Suprapubic skin (tissue), 4 donors: Measurements from ENCODE around the gene SDS. TPM values are rescaled to one million over a fixed set of nuclear protein-coding genes. Genes with fewer than 3 reads are reported as not detected.

ENCODE experiments used
- DNase-seq, 2 donors: peaks; one replicate each; pipeline ENCODE4 v3.0.0-alpha.2; 2019; ENCODE audit warnings: low spot score in 2 of 2
- H3K27ac ChIP-seq: fragments of 200-600 bp; sonication (generic); one replicate; pipeline ENCODE4 v1.5.1; 2019
- H3K27me3 ChIP-seq: fragments of 200-600 bp; sonication (generic); one replicate; pipeline ENCODE4 v1.5.1; 2019
- H3K36me3 ChIP-seq: fragments of 200-600 bp; sonication (generic); one replicate; pipeline ENCODE4 v1.5.1; 2019
- H3K4me1 ChIP-seq: fragments of 200-600 bp; sonication (generic); one replicate; pipeline ENCODE4 v1.5.1; 2019
- H3K4me3 ChIP-seq: fragments of 200-600 bp; sonication (generic); one replicate; pipeline ENCODE4 v1.5.1; 2019; ENCODE audit warnings: mild to moderate bottlenecking
- H3K9me3 ChIP-seq: fragments of 200-600 bp; sonication (generic); one replicate; pipeline ENCODE4 v1.5.1; 2019
- EP300 ChIP-seq: sonication (generic); formaldehyde crosslinking; IDR thresholded peaks from one replicate; pipeline ENCODE4 v1.6.1; 2017; ENCODE audit warnings: antibody characterized with exemption
- POLR2A ChIP-seq, 2 donors: fragments of 450-650 bp; IDR thresholded peaks; one replicate each; pipeline ENCODE4 v1.6.1; 2017; ENCODE audit warnings: antibody characterized with exemption in 2 of 2, mild to moderate bottlenecking in 2 of 2, moderate library complexity in 2 of 2
- POLR2AphosphoS5 ChIP-seq, 3 donors: sonication (generic); formaldehyde crosslinking; IDR thresholded peaks; one replicate each; pipeline ENCODE4 v1.6.1; 2017; ENCODE audit warnings: antibody characterized with exemption in 3 of 3
- WGBS: methylation state at CpG from one replicate; pipeline ENCODE4 v1.1.5; 2018; 5-methylcytosine and 5-hydroxymethylcytosine counted together
- total RNA-seq, 4 donors: library from RNA; depleted of rRNA; stranded (reverse); fragments of >200 nt; gene quantifications; one replicate each; pipeline ENCODE4 v1.1.0, GENCODE V29; 2016
- TF ChIP-seq, protein P1 (sequence below), 2 donors: fragments of 200-600 bp in 1 of 2; fragments of 450-650 bp in 1 of 2; sonication (generic) in 1 of 2; IDR thresholded peaks; one replicate each; pipeline ENCODE4 v1.5.1; 2016 to 2019; ENCODE audit warnings: antibody characterized with exemption in 2 of 2, mild to moderate bottlenecking in 1 of 2, moderate library complexity in 1 of 2

SDS gene
- total RNA-seq, 4 donors from 2014 or later, result 2.7 TPM; not detected in 3

DNA sequence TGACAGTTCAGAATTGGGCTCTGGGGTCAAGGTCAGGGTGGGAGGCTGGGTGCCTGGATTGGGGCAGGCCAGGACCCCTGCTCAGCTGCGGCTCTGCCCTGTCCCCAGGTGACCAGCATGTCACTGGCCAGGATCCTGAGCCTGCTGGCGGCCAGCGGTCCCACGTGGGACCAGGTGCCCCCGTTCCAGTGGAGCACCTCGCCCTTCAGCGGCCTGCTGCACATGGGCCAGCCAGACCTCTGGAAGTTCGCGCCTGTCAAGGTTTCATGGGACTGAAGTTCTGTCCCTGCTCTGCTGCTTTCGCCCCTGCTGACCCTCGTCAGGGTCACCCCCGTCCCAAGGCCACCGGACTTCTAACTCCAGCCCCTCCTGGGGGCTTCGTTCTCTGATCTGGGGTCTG is 15.3 kb downstream of the SDS start:
- 96% methylated on average over 12 of the region's 14 CpGs for WGBS
- Histone ChIP-seq H3K27ac (no peak overlapping the region), H3K36me3 (peaks cover 81% of the 10 kb centered on the region), H3K4me1 (no peaks in the 10 kb centered on the region), H3K27me3 (no peaks in the 10 kb centered on the region), H3K9me3 (no peaks in the 10 kb centered on the region), H3K4me3 (no peak overlapping the region)
- TF ChIP-seq, protein P1, sequence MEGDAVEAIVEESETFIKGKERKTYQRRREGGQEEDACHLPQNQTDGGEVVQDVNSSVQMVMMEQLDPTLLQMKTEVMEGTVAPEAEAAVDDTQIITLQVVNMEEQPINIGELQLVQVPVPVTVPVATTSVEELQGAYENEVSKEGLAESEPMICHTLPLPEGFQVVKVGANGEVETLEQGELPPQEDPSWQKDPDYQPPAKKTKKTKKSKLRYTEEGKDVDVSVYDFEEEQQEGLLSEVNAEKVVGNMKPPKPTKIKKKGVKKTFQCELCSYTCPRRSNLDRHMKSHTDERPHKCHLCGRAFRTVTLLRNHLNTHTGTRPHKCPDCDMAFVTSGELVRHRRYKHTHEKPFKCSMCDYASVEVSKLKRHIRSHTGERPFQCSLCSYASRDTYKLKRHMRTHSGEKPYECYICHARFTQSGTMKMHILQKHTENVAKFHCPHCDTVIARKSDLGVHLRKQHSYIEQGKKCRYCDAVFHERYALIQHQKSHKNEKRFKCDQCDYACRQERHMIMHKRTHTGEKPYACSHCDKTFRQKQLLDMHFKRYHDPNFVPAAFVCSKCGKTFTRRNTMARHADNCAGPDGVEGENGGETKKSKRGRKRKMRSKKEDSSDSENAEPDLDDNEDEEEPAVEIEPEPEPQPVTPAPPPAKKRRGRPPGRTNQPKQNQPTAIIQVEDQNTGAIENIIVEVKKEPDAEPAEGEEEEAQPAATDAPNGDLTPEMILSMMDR (IDR thresholded peaks at IDR 0.05), result no peak
- TF ChIP-seq POLR2A (IDR thresholded peaks at IDR 0.05) (no peak), EP300 (no peak), POLR2AphosphoS5 (IDR thresholded peaks at IDR 0.05) (no peak)
- no peak for DNase-seq

DNA sequence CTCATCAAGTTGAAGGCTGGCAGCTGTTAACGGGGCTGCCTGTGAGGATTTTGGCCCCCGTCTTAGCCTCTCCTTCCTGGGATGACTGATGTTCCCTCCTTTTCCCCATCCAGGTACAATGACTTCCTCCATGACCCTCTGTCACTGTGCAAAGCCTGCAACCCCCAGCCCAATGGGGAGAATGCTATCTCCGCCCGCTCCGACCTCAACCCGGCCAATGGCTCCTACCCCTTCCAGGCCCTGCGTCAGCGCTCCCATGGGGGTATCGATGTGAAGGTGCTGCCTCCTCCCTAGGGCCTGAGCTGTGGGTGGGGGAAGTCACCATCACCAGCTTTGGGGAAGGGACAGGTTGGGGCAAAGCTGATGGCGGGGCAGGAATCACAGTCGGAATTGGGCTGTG is 16.1 kb downstream of the SDS start:
- Histone ChIP-seq H3K27me3 (no peaks in the 10 kb centered on the region), H3K36me3 (peaks cover 84% of the 10 kb centered on the region), H3K9me3 (no peaks in the 10 kb centered on the region), H3K4me1 (no peaks in the 10 kb centered on the region), H3K27ac (no peak overlapping the region), H3K4me3 (no peak overlapping the region)
- no peak for DNase-seq
- no peak for TF ChIP-seq POLR2AphosphoS5 (IDR thresholded peaks at IDR 0.05)
- WGBS, result 97% methylated on average over 11 of the region's 11 CpGs

DNA sequence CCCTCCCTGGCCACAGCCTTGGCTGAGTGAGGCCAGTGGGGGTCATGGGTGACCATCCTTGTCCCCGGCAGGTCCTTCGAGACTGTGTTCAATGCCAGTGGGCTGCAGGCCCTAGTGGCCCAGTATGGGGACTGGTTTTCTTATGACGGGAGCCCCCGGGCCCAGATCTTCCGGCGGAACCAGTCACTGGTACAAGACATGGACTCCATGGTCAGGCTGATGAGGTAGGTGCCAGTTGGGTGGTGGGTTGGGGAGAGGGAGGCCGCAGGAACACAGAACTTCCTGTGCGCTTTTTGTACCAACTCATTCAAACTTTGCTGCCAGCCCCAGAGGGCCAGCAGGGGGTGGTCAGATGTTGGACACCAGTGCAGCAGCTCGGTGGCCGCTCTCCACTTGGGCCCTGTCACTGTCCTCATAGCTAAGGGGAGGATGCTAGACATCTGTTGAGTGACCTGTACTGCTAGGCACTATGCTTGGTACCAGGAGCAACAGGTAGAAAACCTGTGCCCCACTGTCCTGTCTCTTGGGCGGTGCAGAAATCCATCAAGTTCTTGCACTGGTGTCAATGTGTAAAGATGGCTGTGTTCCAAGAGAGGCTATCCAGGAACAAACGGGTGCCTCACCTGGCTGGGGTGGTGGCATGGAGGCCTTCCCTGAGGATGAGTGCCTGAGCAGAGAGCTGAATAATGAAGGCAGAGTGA is 16.7 kb downstream of the SDS start:
- Histone ChIP-seq H3K36me3 (peaks cover 85% of the 10 kb centered on the region), H3K4me1 (no peaks in the 10 kb centered on the region), H3K27ac (no peak overlapping the region), H3K4me3 (no peak overlapping the region), H3K27me3 (no peaks in the 10 kb centered on the region), H3K9me3 (no peaks in the 10 kb centered on the region)
- WGBS, result 95% methylated on average over 9 of the region's 12 CpGs
- no peak for TF ChIP-seq POLR2AphosphoS5 (IDR thresholded peaks at IDR 0.05)
- no peak for TF ChIP-seq EP300
- TF ChIP-seq, protein P1 (IDR thresholded peaks at IDR 0.05), result no peak
- no peak for TF ChIP-seq POLR2A (IDR thresholded peaks at IDR 0.05)
- DNase-seq, result no peak

DNA sequence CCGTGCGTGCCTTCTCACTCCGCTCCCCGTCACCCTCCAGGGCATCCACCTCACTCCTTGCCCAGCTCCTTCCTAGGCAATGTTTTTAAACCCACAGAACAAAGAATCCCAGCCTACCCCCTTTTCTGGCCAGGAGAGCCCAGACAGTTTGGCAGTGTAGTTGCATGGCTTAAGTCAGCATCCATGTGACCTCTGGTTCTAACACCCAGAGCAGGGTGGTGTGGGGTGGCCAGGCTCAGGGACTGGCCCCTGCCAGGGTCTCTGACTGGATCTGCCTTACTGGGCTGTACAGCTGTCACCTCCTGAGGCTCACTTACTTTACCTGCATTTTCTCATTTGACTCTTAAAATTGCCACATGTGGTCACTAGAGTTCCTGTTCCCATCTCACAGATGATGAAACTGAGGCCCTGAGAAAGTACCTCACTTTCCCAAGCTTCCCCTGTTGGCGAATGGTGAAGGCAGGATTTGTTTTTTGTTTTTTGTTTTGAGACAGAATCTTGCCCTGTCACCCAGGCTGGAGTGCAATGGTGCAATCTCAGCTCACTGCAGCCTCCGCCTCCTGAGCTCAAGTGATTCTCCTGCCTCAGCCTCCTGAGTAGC is 18.3 kb downstream of the SDS start:
- Histone ChIP-seq H3K27ac (no peak overlapping the region), H3K9me3 (no peaks in the 10 kb centered on the region), H3K4me1 (no peaks in the 10 kb centered on the region), H3K36me3 (peaks cover 90% of the 10 kb centered on the region), H3K27me3 (no peaks in the 10 kb centered on the region), H3K4me3 (no peak overlapping the region)
- TF ChIP-seq POLR2A (IDR thresholded peaks at IDR 0.05) (no peak), EP300 (no peak), POLR2AphosphoS5 (IDR thresholded peaks at IDR 0.05) (no peak)
- TF ChIP-seq, protein P1 (IDR thresholded peaks at IDR 0.05), result no peak
- DNase-seq, result no peak
- WGBS, result 93% methylated on average over 6 of the region's 6 CpGs

DNA sequence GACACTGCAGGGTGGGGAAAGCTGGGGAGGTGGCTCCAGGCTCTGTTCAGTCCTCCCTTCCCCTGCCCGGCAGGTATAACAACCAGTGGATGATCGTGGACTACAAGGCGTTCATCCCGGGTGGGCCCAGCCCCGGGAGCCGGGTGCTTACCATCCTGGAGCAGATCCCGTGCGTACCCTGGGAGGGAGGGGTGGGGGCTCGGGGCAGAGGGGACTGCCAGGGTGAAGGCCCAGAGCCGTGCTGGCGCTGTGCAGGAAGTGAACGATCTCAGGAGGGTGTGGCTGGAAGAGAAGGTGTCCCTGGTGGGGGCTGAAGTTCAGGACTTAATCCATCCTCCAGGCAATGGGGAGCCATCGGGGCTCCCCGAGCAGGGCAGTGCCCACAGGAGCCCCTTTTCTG is 18.9 kb downstream of the SDS start:
- DNase-seq, result no peak
- no peaks in the 10 kb centered on the region for H3K27me3 ChIP-seq
- TF ChIP-seq, protein P1 (IDR thresholded peaks at IDR 0.05), result no peak
- TF ChIP-seq EP300 (no peak), POLR2A (IDR thresholded peaks at IDR 0.05) (no peak), POLR2AphosphoS5 (IDR thresholded peaks at IDR 0.05) (no peak)
- 89% methylated on average over 12 of the region's 14 CpGs for WGBS
- H3K36me3 ChIP-seq, result peaks cover 90% of the 10 kb centered on the region
- no peaks in the 10 kb centered on the region for H3K9me3 ChIP-seq
- H3K4me1 ChIP-seq, result no peaks in the 10 kb centered on the region
- no peak overlapping the region for H3K4me3 ChIP-seq
- H3K27ac ChIP-seq, result no peak overlapping the region
